ENCODE results near the gene FAM227A.
"Not testable (repeated sequence)": the region's sequence is repeated elsewhere in the genome, so short reads cannot be mapped to it uniquely, and the experiment has no call there.

FAM227A gene

GRCh38 chr22:38644245-38644644, 11.9 kb downstream of the FAM227A start:
- not testable (repeated sequence) for DNase-seq, H3K36me3 Mint-ChIP-seq, H3K4me1 Mint-ChIP-seq, H3K27ac Mint-ChIP-seq, H3K9me3 Mint-ChIP-seq, H3K4me3 Mint-ChIP-seq
- peaks cover 6 to 11% of the 10 kb centered on the region in 2 donors for H3K27me3 Mint-ChIP-seq
- ATAC-seq (replicated peaks), result peak in 1 of 2 donors; percentile 52

- Mint-ChIP-seq H3K4me3 (no peak overlapping the region), H3K36me3 (no peaks in the 10 kb centered on the region), H3K9me3 (no peaks in the 10 kb centered on the region), H3K4me1 (no peaks in the 10 kb centered on the region), H3K27ac (no peak overlapping the region), H3K27me3 (peaks cover 6 to 8% of the 10 kb centered on the region in 2 donors)
- DNase-seq (no peak), ATAC-seq (replicated peaks) (no peak)
These were observed 14.6 kb downstream of the FAM227A start for GRCh38 chr22:38641476-38642040.

- Mint-ChIP-seq H3K27me3 (peaks cover 6 to 8% of the 10 kb centered on the region in 2 donors), H3K9me3 (no peaks in the 10 kb centered on the region), H3K4me1 (no peaks in the 10 kb centered on the region), H3K4me3 (no peak overlapping the region), H3K27ac (no peak overlapping the region), H3K36me3 (no peaks in the 10 kb centered on the region)
- DNase-seq (no peak), ATAC-seq (replicated peaks) (no peak)
These were observed 17.5 kb downstream of the FAM227A start for GRCh38 chr22:38638728-38639127.

GRCh38 chr22:38638216-38638615, 18.0 kb downstream of the FAM227A start:
- peaks cover 6 to 8% of the 10 kb centered on the region in 2 donors for H3K27me3 Mint-ChIP-seq
- DNase-seq, result no peak
- ATAC-seq (replicated peaks), result no peak
- H3K9me3 Mint-ChIP-seq, result no peaks in the 10 kb centered on the region
- H3K4me3 Mint-ChIP-seq, result no peak overlapping the region
- no peaks in the 10 kb centered on the region for H3K36me3 Mint-ChIP-seq
- H3K4me1 Mint-ChIP-seq, result no peaks in the 10 kb centered on the region
- no peak overlapping the region for H3K27ac Mint-ChIP-seq

GRCh38 chr22:38632528-38632927, 23.7 kb downstream of the FAM227A start:
- no peaks in the 10 kb centered on the region for H3K9me3 Mint-ChIP-seq
- H3K36me3 Mint-ChIP-seq, result no peaks in the 10 kb centered on the region
- no peaks in the 10 kb centered on the region for H3K27me3 Mint-ChIP-seq
- no peak overlapping the region for H3K27ac Mint-ChIP-seq
- H3K4me1 Mint-ChIP-seq, result no peaks in the 10 kb centered on the region
- ATAC-seq (replicated peaks), result no peak
- no peak for DNase-seq
- H3K4me3 Mint-ChIP-seq, result no peak overlapping the region

- no peak for ATAC-seq (replicated peaks)
- Mint-ChIP-seq H3K4me1 (no peaks in the 10 kb centered on the region), H3K27me3 (no peaks in the 10 kb centered on the region), H3K27ac (no peak overlapping the region), H3K9me3 (no peaks in the 10 kb centered on the region), H3K4me3 (no peak overlapping the region), H3K36me3 (no peaks in the 10 kb centered on the region)
- no peak for DNase-seq
These were observed 24.5 kb downstream of the FAM227A start for GRCh38 chr22:38631724-38632123.

- DNase-seq (no peak), ATAC-seq (replicated peaks) (no peak)
- no peak overlapping the region for H3K4me3 Mint-ChIP-seq
- H3K27me3 Mint-ChIP-seq, result no peaks in the 10 kb centered on the region
- H3K36me3 Mint-ChIP-seq, result no peaks in the 10 kb centered on the region
- no peaks in the 10 kb centered on the region for H3K4me1 Mint-ChIP-seq
- no peaks in the 10 kb centered on the region for H3K9me3 Mint-ChIP-seq
- H3K27ac Mint-ChIP-seq, result no peak overlapping the region
These were observed 27.1 kb downstream of the FAM227A start for GRCh38 chr22:38629108-38629507.

GRCh38 chr22:38628444-38628843, 27.7 kb downstream of the FAM227A start:
- no peaks in the 10 kb centered on the region for H3K36me3 Mint-ChIP-seq
- DNase-seq (no peak), ATAC-seq (replicated peaks) (no peak)
- peaks cover 0 to 4% of the 10 kb centered on the region in 2 donors for H3K27me3 Mint-ChIP-seq
- H3K9me3 Mint-ChIP-seq, result no peaks in the 10 kb centered on the region
- no peak overlapping the region for H3K4me3 Mint-ChIP-seq
- no peaks in the 10 kb centered on the region for H3K4me1 Mint-ChIP-seq
- H3K27ac Mint-ChIP-seq, result no peak overlapping the region

GRCh38 chr22:38623351-38623750, 32.8 kb downstream of the FAM227A start:
- Mint-ChIP-seq H3K27me3 (peaks cover 0 to 7% of the 10 kb centered on the region in 2 donors), H3K4me3 (no peak overlapping the region), H3K27ac (no peak overlapping the region), H3K36me3 (peaks cover 0 to 1% of the 10 kb centered on the region in 2 donors), H3K4me1 (no peaks in the 10 kb centered on the region), H3K9me3 (peaks cover under 1 to 1% of the 10 kb centered on the region in 2 donors)
- DNase-seq, result no peak
- ATAC-seq (replicated peaks), result no peak

GRCh38 chr22:38618682-38619081, 37.5 kb downstream of the FAM227A start:
- no peak for ATAC-seq (replicated peaks)
- Mint-ChIP-seq H3K9me3 (peaks cover 3% of the 10 kb centered on the region in 2 donors), H3K4me3 (no peak overlapping the region), H3K4me1 (no peaks in the 10 kb centered on the region), H3K27ac (no peak overlapping the region), H3K27me3 (peaks cover 21 to 23% of the 10 kb centered on the region in 2 donors), H3K36me3 (peaks cover 0 to 10% of the 10 kb centered on the region in 2 donors)
- no peak for DNase-seq

GRCh38 chr22:38618258-38618657, 37.9 kb downstream of the FAM227A start:
- Mint-ChIP-seq H3K9me3 (peaks cover 3% of the 10 kb centered on the region in 2 donors), H3K36me3 (peaks cover 0 to 10% of the 10 kb centered on the region in 2 donors), H3K4me3 (no peak overlapping the region), H3K27me3 (peaks cover 20 to 23% of the 10 kb centered on the region in 2 donors), H3K4me1 (no peaks in the 10 kb centered on the region), H3K27ac (no peak overlapping the region)
- DNase-seq, result no peak
- ATAC-seq (replicated peaks), result no peak

GRCh38 chr22:38615064-38615405, 41.2 kb downstream of the FAM227A start:
- H3K27ac Mint-ChIP-seq; H3K4me1 Mint-ChIP-seq; DNase-seq; H3K4me3 Mint-ChIP-seq; H3K9me3 Mint-ChIP-seq; ATAC-seq (replicated peaks); H3K36me3 Mint-ChIP-seq: not testable (repeated sequence)
- H3K27me3 Mint-ChIP-seq, result peaks cover 20 to 29% of the 10 kb centered on the region in 2 donors

GRCh38 chr22:38614332-38615063, 41.7 kb downstream of the FAM227A start:
- Mint-ChIP-seq H3K36me3 (peaks cover 0 to 10% of the 10 kb centered on the region in 2 donors), H3K27ac (no peak overlapping the region), H3K4me3 (no peak overlapping the region), H3K9me3 (peaks cover 3 to 5% of the 10 kb centered on the region in 2 donors), H3K4me1 (no peaks in the 10 kb centered on the region), H3K27me3 (peaks cover 18 to 29% of the 10 kb centered on the region in 2 donors)
- ATAC-seq (replicated peaks) (no peak), DNase-seq (no peak)

GRCh38 chr22:38613588-38613987, 42.6 kb downstream of the FAM227A start:
- no peak overlapping the region for H3K27ac Mint-ChIP-seq
- no peaks in the 10 kb centered on the region for H3K4me1 Mint-ChIP-seq
- peaks cover 20 to 29% of the 10 kb centered on the region in 2 donors for H3K27me3 Mint-ChIP-seq
- DNase-seq (no peak), ATAC-seq (replicated peaks) (no peak)
- H3K4me3 Mint-ChIP-seq, result no peak overlapping the region
- peaks cover 3 to 5% of the 10 kb centered on the region in 2 donors for H3K9me3 Mint-ChIP-seq
- peaks cover 0 to 10% of the 10 kb centered on the region in 2 donors for H3K36me3 Mint-ChIP-seq
